HUES6 (cell line): Measurements from ENCODE around the gene ZNRF3.

Experiments used
- H3K27ac ChIP-seq: 2 replicates; pipeline ENCODE4 v1.7.0; 2013; ENCODE audit warnings: low read depth, mild to moderate bottlenecking, low read length, inconsistent platforms
- H3K27me3 ChIP-seq: 2 replicates; pipeline ENCODE4 v1.6.1; 2013; ENCODE audit warnings: low read length; ENCODE audit not compliant: control insufficient read depth, insufficient read depth
- H3K36me3 ChIP-seq: 2 replicates; pipeline ENCODE4 v1.6.1; 2013; ENCODE audit warnings: low read length; ENCODE audit not compliant: control insufficient read depth, insufficient read depth
- H3K4me1 ChIP-seq: 2 replicates; pipeline ENCODE4 v1.6.1; 2013; ENCODE audit warnings: low read length; ENCODE audit not compliant: control insufficient read depth, insufficient read depth
- H3K4me3 ChIP-seq: 2 replicates; pipeline ENCODE4 v1.5.1; 2013; ENCODE audit warnings: low read depth, low read length
- H3K9ac ChIP-seq: one replicate; pipeline ENCODE4 v1.6.1; 2013; ENCODE audit warnings: mild to moderate bottlenecking, low read length
- H3K9me3 ChIP-seq: 2 replicates; pipeline ENCODE4 v1.6.1; 2013; ENCODE audit warnings: low read depth, low read length; ENCODE audit not compliant: control insufficient read depth, insufficient read depth

Gene ZNRF3

DNA sequence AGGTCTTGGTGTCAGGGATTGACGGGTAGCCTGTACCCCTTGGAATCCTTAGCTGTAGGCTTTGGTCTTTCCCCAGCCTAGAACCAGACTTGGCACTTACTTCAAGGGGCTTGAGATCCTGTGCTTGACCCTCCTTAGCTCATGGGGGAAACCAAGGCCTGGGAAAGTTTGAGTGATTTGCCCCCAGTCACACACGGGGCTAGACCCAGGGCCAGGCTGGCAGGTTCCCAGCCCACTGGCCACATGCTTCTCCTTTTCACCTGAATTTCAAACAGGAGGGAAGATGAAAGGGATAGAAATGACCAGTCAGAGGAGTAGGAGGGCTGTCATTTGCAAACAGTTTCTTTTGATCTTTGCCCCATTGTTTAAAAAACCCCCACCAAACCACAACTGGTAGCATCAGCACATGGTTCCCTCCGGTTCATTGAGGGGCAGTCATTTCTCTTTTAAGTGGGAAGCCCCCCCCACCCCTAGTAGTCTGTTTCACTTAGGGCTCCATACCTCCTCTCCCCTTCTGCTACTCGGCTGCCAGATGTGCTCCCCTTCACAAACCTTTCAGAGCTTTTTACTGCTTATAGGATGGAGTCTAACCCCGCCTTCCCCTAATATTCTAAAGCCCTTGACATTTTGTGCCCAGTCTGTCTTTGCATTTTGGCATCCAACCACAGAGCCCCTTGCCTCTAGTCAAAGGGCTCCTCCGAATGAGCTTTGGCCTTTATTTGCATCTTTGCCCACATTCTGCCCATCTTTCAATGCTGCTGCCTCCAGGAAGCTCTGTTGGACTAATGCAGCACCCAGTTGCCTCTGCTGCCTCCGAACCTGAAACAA lies 37.6 kb downstream of the ZNRF3 start:
- Histone ChIP-seq H3K9me3 (no peaks in the 10 kb centered on the region), H3K27me3 (no peaks in the 10 kb centered on the region), H3K4me3 (no peak overlapping the region), H3K4me1 (peaks cover 73% of the 10 kb centered on the region), H3K27ac (no peak overlapping the region), H3K36me3 (no peaks in the 10 kb centered on the region), H3K9ac (no peak overlapping the region)

DNA sequence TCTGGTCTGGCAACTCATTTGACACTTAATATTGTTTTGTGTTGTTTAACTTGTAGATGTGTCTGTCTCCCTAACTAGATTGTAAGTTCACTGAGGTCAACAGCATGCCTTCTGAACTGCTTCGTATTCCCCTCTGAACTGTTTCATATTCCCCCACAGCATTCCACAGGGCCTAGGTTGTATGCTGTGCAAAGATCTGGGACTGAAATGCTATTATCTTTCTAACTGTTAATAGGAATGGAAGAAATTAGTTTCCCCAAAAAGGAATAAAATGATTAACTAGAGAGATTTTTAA lies 38.2 kb downstream of the ZNRF3 start:
- H3K36me3 ChIP-seq = no peaks in the 10 kb centered on the region

DNA sequence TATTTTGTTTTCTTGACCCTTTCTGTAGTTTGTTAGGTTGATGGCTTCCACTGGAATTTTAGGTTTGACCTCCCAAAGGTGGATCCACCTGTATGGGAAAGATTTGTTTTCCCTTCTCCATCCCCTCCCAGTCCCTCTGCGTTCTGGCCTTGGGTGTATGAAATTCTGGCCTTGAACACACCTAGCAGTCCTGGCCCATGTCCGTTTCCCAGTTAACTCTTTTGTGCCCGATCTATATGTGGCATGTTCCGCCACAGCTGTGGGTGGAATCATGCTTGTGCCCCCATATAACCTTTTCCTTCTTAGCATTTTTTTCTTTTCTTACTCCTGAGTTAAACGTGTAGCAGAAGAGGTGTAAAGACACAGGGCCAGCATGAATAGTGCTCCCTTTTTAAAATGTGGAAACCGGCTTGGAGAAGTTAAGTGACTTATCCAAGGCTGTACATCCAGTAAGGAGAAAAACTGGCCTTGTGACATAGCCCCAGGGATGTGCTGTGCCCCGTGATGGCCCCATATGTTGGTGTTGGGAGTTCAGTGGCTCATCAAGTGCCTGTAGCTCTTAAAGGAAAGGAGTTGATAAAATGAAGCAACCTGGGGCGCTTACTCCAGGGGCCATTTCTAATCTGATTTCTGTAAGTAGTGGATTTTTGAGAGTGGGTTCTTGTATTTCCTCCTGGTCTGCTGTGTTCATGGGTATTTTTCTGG lies 39.3 kb downstream of the ZNRF3 start:
- Histone ChIP-seq H3K9ac (no peak overlapping the region), H3K4me1 (peaks cover 63% of the 10 kb centered on the region), H3K27me3 (no peaks in the 10 kb centered on the region), H3K9me3 (no peaks in the 10 kb centered on the region), H3K27ac (no peak overlapping the region; the same call in 1 of the 2 replicates), H3K36me3 (no peaks in the 10 kb centered on the region), H3K4me3 (no peak overlapping the region)

More for the DNA sequence above, 38.2 kb downstream of the ZNRF3 start:
- Histone ChIP-seq H3K27me3 (no peaks in the 10 kb centered on the region), H3K4me1 (peaks cover 72% of the 10 kb centered on the region), H3K9ac (no peak overlapping the region), H3K9me3 (no peaks in the 10 kb centered on the region), H3K27ac (no peak overlapping the region), H3K4me3 (no peak overlapping the region)

DNA sequence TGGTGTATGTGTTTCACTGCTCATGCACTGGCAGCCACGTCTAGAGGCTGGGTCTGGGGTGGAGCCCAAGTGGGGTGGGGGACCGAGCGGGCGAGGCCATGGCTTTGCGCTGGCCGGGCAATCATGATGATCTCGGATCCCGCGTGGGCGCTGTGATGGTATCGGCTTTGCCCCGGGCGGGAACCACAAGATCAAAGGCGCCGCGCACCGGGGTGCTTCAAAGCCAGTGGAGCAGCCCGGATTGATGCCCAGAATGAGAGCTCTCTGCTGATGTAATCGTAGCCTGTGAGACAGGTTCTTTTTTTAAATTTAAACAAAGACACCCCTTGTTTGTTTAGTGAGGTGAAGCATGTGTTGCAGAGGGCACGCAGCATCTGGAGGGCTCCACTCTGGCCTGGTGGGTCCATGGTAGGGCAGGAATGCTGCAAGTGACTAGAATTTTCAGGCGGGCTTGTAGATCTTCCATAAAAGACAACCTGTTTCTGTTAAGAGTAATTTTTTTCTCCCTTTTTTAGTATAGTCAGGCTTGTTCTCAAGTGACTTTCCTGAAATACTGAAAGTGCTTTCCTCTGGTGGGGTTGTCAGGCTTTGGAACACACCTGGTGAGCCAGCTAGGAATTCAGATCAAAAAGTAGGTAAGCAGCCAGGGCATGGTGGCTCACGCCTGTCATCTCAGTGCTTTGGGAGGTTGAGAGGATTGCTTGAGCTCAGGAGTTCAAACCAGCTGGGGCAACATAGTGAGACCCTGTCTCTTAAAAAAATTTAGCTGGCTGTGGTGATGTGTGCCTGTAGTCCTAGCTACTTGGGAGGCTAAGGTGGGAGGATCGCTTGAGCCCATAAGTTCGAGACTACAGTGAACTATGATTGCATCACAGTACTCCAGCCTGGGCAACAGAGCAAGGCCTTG lies 40.7 kb downstream of the ZNRF3 start:
- Histone ChIP-seq H3K27me3 (no peaks in the 10 kb centered on the region), H3K9me3 (no peaks in the 10 kb centered on the region), H3K4me3 (peak overlapping the region; percentile 37; the same call in 1 of the 2 replicates), H3K36me3 (no peaks in the 10 kb centered on the region), H3K4me1 (peaks cover 53% of the 10 kb centered on the region), H3K9ac (peak overlapping the region; percentile 31), H3K27ac (peak overlapping the region; percentile 36; the same call in 1 of the 2 replicates)

DNA sequence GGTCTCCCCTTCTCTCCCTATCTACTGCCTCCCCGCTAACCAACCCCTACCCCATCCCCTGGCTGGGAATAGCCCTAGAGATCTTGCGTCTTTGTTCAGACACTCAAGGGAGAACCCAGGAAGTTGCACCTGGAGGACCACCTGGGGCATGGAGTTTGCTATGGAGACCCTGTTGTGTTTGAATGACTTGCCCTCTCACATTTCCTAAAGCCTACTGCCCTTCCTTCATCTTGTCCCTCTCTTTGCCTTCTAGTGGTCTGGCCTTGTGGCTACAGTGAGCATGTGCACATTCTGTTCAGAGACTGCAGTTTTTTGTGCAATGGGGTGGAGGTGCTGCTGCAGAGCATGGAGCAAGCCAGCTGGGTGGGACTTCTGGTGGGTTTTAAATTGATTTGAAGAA lies 42.5 kb downstream of the ZNRF3 start:
- Histone ChIP-seq H3K36me3 (no peaks in the 10 kb centered on the region), H3K9ac (no peak overlapping the region), H3K9me3 (no peaks in the 10 kb centered on the region), H3K4me1 (peaks cover 61% of the 10 kb centered on the region), H3K27ac (no peak overlapping the region), H3K4me3 (no peak overlapping the region), H3K27me3 (no peaks in the 10 kb centered on the region)

DNA sequence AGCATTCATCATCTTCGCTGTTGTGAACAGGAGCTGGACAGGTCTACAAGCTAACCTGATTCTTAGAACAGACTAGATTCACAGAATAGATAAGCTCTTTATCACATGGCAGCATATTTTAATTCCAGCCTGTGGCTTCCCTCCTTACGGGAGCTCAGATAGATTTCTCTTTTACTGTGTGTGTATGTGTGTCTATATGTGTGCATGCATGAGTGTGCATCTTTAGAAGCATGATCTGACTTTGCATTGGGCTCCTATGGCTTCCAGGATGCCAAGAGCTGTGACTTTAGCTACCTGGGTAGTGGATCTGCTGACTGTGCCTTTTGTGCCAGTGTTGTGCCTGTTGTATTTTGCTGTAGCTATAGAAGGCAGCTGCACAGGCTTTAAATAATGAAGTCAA lies 44.3 kb downstream of the ZNRF3 start:
- H3K27ac ChIP-seq = no peak overlapping the region
- H3K9ac ChIP-seq = no peak overlapping the region
- H3K4me1 ChIP-seq = peaks cover 55% of the 10 kb centered on the region
- H3K27me3 ChIP-seq = no peaks in the 10 kb centered on the region
- H3K9me3 ChIP-seq = no peaks in the 10 kb centered on the region
- H3K36me3 ChIP-seq = no peaks in the 10 kb centered on the region
- H3K4me3 ChIP-seq = no peak overlapping the region

DNA sequence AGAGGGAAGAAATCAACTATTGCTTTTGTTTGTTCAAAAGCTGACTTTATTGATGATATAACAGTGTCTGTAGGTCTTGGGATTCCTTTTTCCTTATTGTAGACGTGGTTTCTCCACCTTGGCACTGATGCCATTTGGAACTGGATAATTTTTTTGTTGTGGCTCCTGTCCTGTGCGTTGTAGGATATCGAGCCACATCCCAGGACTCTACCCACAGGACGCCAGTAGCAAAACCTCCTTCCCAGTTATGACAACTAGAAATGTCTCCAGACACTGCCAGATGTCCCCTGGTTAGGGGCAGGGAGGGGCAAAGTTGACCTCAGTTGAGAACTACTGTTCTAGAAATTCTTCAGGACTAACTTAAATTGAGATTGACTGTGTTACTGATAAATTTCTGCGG lies 45.8 kb downstream of the ZNRF3 start:
- no peak overlapping the region for H3K4me3 ChIP-seq
- H3K9ac ChIP-seq = no peak overlapping the region
- H3K9me3 ChIP-seq = no peaks in the 10 kb centered on the region
- H3K4me1 ChIP-seq = peaks cover 48% of the 10 kb centered on the region
- no peaks in the 10 kb centered on the region for H3K27me3 ChIP-seq
- no peaks in the 10 kb centered on the region for H3K36me3 ChIP-seq
- no peak overlapping the region for H3K27ac ChIP-seq

DNA sequence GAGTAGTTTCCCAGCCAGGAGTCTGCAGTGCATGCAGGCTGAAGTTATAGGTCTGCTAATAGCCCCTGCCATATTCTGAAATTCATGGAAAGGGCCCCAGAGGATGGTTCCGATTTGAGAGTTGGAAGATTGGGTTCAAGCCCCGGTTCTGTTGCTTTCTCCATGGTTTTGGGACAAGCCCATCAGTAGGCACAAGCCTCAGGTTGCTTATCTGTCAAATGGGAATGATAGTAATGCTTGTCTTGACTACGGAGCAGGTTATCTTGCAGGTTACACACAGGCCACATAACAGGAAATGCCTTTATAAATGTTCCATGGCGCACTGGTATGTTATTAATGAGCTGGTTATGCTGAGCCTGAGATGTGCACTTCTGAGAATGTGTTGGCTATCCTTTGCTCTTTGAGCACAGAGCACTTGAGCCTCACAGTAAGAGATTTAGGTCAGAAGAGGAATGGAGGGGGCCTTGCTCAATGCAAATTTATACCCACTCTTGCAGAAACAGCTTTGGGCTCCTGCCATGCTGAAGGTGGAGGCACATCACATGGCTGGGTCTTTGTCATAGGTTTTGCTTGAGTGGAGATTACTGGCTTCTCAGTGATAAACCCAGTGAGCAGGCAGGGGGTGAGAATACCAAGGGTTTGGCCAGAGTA lies 47.1 kb downstream of the ZNRF3 start:
- Histone ChIP-seq H3K27me3 (no peaks in the 10 kb centered on the region), H3K36me3 (no peaks in the 10 kb centered on the region), H3K4me1 (peaks cover 37% of the 10 kb centered on the region), H3K27ac (no peak overlapping the region), H3K4me3 (no peak overlapping the region), H3K9ac (no peak overlapping the region), H3K9me3 (no peaks in the 10 kb centered on the region)

DNA sequence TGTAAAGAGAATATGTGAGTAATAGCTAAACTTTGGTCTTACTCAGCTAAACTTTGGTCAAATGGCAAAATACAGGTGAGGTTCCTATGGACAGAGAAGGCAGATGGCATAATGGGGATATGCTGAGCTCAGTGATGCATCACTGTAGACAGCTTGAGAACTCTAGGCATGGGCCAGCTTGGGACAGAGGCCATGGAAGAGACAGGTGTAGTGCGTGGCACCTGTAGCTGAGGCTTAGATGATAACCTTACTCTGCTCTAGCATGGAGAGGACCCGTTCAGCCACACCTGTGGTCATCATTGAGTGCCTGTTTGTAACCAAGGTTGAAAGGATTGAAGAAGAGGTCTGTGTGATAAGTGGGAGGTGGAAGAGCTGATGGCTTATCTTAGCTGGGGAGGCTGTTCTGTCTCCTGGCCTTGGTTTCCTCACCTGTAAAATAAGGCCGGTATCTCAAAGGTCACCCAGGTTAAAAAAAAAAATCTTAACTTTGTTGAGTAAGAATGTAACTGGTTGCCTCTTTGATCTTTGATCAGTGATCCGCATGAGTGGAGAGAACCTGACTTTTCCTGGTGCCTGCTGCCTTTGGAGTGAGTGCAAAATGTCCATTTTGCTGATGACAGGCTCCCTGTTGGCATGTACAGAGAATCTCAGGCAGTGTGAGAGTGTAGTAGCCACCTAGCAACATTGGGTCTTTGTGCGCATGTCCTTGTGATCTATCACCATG lies 48.6 kb downstream of the ZNRF3 start:
- no peaks in the 10 kb centered on the region for H3K27me3 ChIP-seq
- H3K27ac ChIP-seq = no peak overlapping the region
- peaks cover 35% of the 10 kb centered on the region for H3K4me1 ChIP-seq
- no peaks in the 10 kb centered on the region for H3K9me3 ChIP-seq
- no peaks in the 10 kb centered on the region for H3K36me3 ChIP-seq
- no peak overlapping the region for H3K9ac ChIP-seq
- H3K4me3 ChIP-seq = no peak overlapping the region

DNA sequence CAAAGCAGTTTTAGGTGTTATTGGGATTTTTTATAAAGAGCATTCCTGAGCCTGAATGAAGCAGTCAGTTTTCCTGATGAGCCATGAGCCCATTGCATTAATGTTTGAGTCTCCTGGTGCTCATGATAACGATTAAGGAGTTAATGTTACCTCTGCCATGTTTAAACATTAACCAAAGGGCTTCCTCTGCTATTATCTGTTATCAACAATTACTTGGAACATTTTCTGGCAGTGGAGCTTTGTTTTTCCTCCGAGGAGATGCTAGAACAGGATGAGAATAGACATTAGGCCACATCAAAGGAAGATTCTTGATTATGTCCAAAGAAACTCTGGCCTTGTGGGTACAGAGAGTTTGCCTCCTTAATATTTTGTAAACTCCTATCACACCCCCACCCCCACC lies 49.9 kb downstream of the ZNRF3 start:
- no peaks in the 10 kb centered on the region for H3K9me3 ChIP-seq
- no peak overlapping the region for H3K4me3 ChIP-seq
- no peak overlapping the region for H3K27ac ChIP-seq
- H3K27me3 ChIP-seq = no peaks in the 10 kb centered on the region
- H3K9ac ChIP-seq = no peak overlapping the region
- no peaks in the 10 kb centered on the region for H3K36me3 ChIP-seq
- peaks cover 32% of the 10 kb centered on the region for H3K4me1 ChIP-seq
